ENCODE measurements around the gene TSEN54.

DNA sequence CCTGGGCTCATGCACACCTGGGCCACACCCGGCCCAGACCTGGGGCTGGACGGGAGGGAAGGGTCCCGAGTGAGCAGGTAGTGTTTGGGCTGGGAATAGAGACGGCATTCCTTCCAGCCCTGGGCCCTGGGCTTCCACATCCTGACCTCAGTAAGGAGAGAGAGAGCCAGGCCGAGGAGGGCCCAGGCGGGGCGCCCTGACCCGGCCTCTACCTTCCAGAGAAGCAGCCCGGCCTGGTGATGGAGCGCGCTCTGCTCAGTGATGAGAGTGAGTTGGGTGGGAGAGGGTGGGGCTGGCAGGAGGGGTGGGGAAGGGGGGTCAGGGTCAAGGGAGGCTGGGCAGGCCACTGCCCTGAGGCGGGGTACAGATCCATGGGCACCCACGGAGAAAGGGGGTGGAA is 57.7 kb downstream of the TSEN54 start:
- TF ChIP-seq, protein P1, sequence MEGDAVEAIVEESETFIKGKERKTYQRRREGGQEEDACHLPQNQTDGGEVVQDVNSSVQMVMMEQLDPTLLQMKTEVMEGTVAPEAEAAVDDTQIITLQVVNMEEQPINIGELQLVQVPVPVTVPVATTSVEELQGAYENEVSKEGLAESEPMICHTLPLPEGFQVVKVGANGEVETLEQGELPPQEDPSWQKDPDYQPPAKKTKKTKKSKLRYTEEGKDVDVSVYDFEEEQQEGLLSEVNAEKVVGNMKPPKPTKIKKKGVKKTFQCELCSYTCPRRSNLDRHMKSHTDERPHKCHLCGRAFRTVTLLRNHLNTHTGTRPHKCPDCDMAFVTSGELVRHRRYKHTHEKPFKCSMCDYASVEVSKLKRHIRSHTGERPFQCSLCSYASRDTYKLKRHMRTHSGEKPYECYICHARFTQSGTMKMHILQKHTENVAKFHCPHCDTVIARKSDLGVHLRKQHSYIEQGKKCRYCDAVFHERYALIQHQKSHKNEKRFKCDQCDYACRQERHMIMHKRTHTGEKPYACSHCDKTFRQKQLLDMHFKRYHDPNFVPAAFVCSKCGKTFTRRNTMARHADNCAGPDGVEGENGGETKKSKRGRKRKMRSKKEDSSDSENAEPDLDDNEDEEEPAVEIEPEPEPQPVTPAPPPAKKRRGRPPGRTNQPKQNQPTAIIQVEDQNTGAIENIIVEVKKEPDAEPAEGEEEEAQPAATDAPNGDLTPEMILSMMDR (IDR thresholded peaks at IDR 0.05; ENCODE audit: low read length) = no peak
- TF ChIP-seq EZH2 (optimal IDR thresholded peaks at IDR 0.05; ENCODE audit: low read depth, low read length) = no peak

Measured in MM.1S (cell line).